Muscle of leg (tissue), 11 donors: ENCODE measurements around the gene PATL1. TPM values are rescaled to one million over a fixed set of nuclear protein-coding genes. Genes with fewer than 3 reads are reported as not detected.

Source experiments
- DNase-seq: peaks from one replicate; pipeline ENCODE4 v3.0.0; 2013
- H3K27ac ChIP-seq: one replicate; pipeline ENCODE4 v1.5.1; 2013; ENCODE audit warnings: mild to moderate bottlenecking, low read length, control low read depth
- H3K27me3 ChIP-seq: one replicate; pipeline ENCODE4 v1.6.1; 2013; ENCODE audit warnings: low read length; ENCODE audit not compliant: control insufficient read depth, insufficient read depth
- H3K36me3 ChIP-seq: one replicate; pipeline ENCODE4 v1.6.1; 2013; ENCODE audit warnings: low read length; ENCODE audit not compliant: control insufficient read depth, insufficient read depth
- H3K4me1 ChIP-seq: one replicate; pipeline ENCODE4 v1.6.1; 2013; ENCODE audit warnings: low read length; ENCODE audit not compliant: control insufficient read depth, insufficient read depth
- H3K4me3 ChIP-seq: one replicate; pipeline ENCODE4 v1.5.1; 2013; ENCODE audit warnings: low read length, control low read depth
- H3K9me3 ChIP-seq: replicated peaks from 2 replicates; pipeline ENCODE4 v1.6.1; 2013; ENCODE audit warnings: low read depth, low read length; ENCODE audit not compliant: control insufficient read depth
- WGBS: methylation state at CpG from one replicate; pipeline ENCODE4 v1.1.5; 2013; ENCODE audit warnings: missing lambda C conversion rate; ENCODE audit not compliant: insufficient coverage; 5-methylcytosine and 5-hydroxymethylcytosine counted together
- polyA plus RNA-seq, 8 donors: library from polyadenylated mRNA; unstranded; fragments of 120-200 nt; gene quantifications; one replicate each; pipeline versions ENCODE4 v1.2.1 to v1.2.3, GENCODE V29; 2013; ENCODE audit warnings: inconsistent platforms in 1 of 8, low replicate concordance in 1 of 8; ENCODE audit not compliant: insufficient read length in 8 of 8, insufficient read depth in 1 of 8
- total RNA-seq: library from RNA; stranded (reverse); fragments of 120-200 nt; gene quantifications from one replicate; pipeline ENCODE4 v1.2.4, GENCODE V29; 2013

The PATL1 gene
- total and polyA plus RNA-seq, 9 donors = 8.2 to 28.7 (median 25.7) TPM

GRCh38 chr11:59601788-59602187, 67.0 kb downstream of the PATL1 start:
- Histone ChIP-seq H3K36me3 (peaks cover 86% of the 10 kb centered on the region), H3K4me3 (no peak overlapping the region), H3K4me1 (no peaks in the 10 kb centered on the region), H3K27ac (no peak overlapping the region), H3K27me3 (no peaks in the 10 kb centered on the region), H3K9me3 (no peaks in the 10 kb centered on the region)
- 85% methylated on average over 2 of the region's 4 CpGs for WGBS
- no peak for DNase-seq

- Histone ChIP-seq H3K4me3 (no peak overlapping the region), H3K36me3 (peaks cover 81% of the 10 kb centered on the region), H3K9me3 (no peaks in the 10 kb centered on the region), H3K27ac (no peak overlapping the region), H3K27me3 (no peaks in the 10 kb centered on the region), H3K4me1 (no peaks in the 10 kb centered on the region)
- no peak for DNase-seq
- no CpG with 5 or more reads among the region's 4 CpGs for WGBS
These were observed 68.2 kb downstream of the PATL1 start for GRCh38 chr11:59600636-59601035.

GRCh38 chr11:59600234-59600633, 68.6 kb downstream of the PATL1 start:
- H3K4me1 ChIP-seq = no peaks in the 10 kb centered on the region
- no peaks in the 10 kb centered on the region for H3K9me3 ChIP-seq
- no peak overlapping the region for H3K27ac ChIP-seq
- no peak for DNase-seq
- no peak overlapping the region for H3K4me3 ChIP-seq
- WGBS = 100% methylated on average over 1 of the region's 2 CpGs
- H3K27me3 ChIP-seq = no peaks in the 10 kb centered on the region
- H3K36me3 ChIP-seq = peaks cover 78% of the 10 kb centered on the region

GRCh38 chr11:59598961-59599360, 69.9 kb downstream of the PATL1 start:
- H3K4me3 ChIP-seq = no peak overlapping the region
- no peak for DNase-seq
- H3K4me1 ChIP-seq = no peaks in the 10 kb centered on the region
- H3K9me3 ChIP-seq = no peaks in the 10 kb centered on the region
- peaks cover 76% of the 10 kb centered on the region for H3K36me3 ChIP-seq
- WGBS = no CpG with 5 or more reads among the region's 1 CpG
- no peaks in the 10 kb centered on the region for H3K27me3 ChIP-seq
- H3K27ac ChIP-seq = no peak overlapping the region

Other genes starting within 250 kb of the PATL1 start
- not detected for gene OR5A2, start 242.6 kb downstream of the PATL1 start, total RNA-seq
- under 1 TPM in 6 of 8 donors, not detected in 2; 0.01 to 0.03 (median 0.03) TPM for gene OR5A2, start 242.6 kb downstream of the PATL1 start, polyA plus RNA-seq
- gene OR5A1, start 232.6 kb downstream of the PATL1 start, total RNA-seq = not detected
- under 1 TPM in 2 of 8 donors, not detected in 6; 0.01 to 0.04 TPM for gene OR5A1, start 232.6 kb downstream of the PATL1 start, polyA plus RNA-seq
- not detected for gene OR4D6, start 212.1 kb downstream of the PATL1 start, total RNA-seq
- not detected for gene OR4D6, start 212.1 kb downstream of the PATL1 start, polyA plus RNA-seq
- gene OR4D10, start 195.7 kb downstream of the PATL1 start, total RNA-seq = not detected
- not detected for gene OR4D10, start 195.7 kb downstream of the PATL1 start, polyA plus RNA-seq
- not detected for gene OR4D11, start 165.5 kb downstream of the PATL1 start, total RNA-seq
- gene OR4D11, start 165.5 kb downstream of the PATL1 start, polyA plus RNA-seq = not detected
- gene OR4D9, start 157.5 kb downstream of the PATL1 start, total RNA-seq = not detected
- under 1 TPM; 0.01 to 0.18 (median 0.03) TPM for gene OR4D9, start 157.5 kb downstream of the PATL1 start, polyA plus RNA-seq
- gene OSBP, start 53.3 kb downstream of the PATL1 start, total RNA-seq = 32.6 TPM
- 10 to 100 TPM; 36.9 to 60.3 (median 47.9) TPM for gene OSBP, start 53.3 kb downstream of the PATL1 start, polyA plus RNA-seq
- not detected for gene OR10V1, start 44.8 kb upstream of the PATL1 start, total RNA-seq
- not detected for gene OR10V1, start 44.8 kb upstream of the PATL1 start, polyA plus RNA-seq
- gene STX3, start 86.3 kb upstream of the PATL1 start, total RNA-seq = 4.7 TPM
- gene STX3, start 86.3 kb upstream of the PATL1 start, polyA plus RNA-seq = 1 to 10 TPM; 3.1 to 8.9 (median 4.3) TPM
- gene MRPL16, start 141.7 kb upstream of the PATL1 start, total RNA-seq = 37.2 TPM
- gene MRPL16, start 141.7 kb upstream of the PATL1 start, polyA plus RNA-seq = 10 to 100 TPM; 32.8 to 38.6 (median 36.6) TPM
- gene CBLIF, start 176.5 kb upstream of the PATL1 start, total RNA-seq = not detected
- gene CBLIF, start 176.5 kb upstream of the PATL1 start, polyA plus RNA-seq = under 1 TPM in 2 of 8 donors, not detected in 6; 0.21 to 0.49 TPM
- not detected for gene TCN1, start 197.4 kb upstream of the PATL1 start, total RNA-seq
- gene TCN1, start 197.4 kb upstream of the PATL1 start, polyA plus RNA-seq = under 1 TPM in 4 of 8 donors, not detected in 4; 0.20 to 0.38 (median 0.28) TPM
- not detected for gene OOSP3, start 209.7 kb upstream of the PATL1 start, total RNA-seq
- gene OOSP3, start 209.7 kb upstream of the PATL1 start, polyA plus RNA-seq = not detected